Breast epithelium (tissue), 4 donors: ENCODE data around the gene ALPI. TPM values are rescaled to one million over a fixed set of nuclear protein-coding genes. Genes with fewer than 3 reads are reported as not detected.

Source experiments
- DNase-seq, 2 donors: peaks; one replicate each; pipeline ENCODE4 v3.0.0-alpha.2; 2019; ENCODE audit warnings: low spot score in 2 of 2
- H3K27ac ChIP-seq, 2 donors: fragments of 200-600 bp; sonication (generic) in 1 of 2; one replicate each; pipeline ENCODE4 v1.5.1; 2016 to 2019; ENCODE audit warnings: mild to moderate bottlenecking in 1 of 2
- H3K27me3 ChIP-seq, 2 donors: fragments of 200-600 bp; sonication (generic) in 1 of 2; one replicate each; pipeline versions ENCODE4 v1.5.1 to v1.6.0; 2017 to 2019; ENCODE audit warnings: control low read depth in 1 of 2, mild to moderate bottlenecking in 1 of 2
- H3K36me3 ChIP-seq: fragments of 200-600 bp; one replicate; pipeline ENCODE4 v1.5.1; 2019
- H3K4me1 ChIP-seq, 2 donors: fragments of 200-600 bp; sonication (generic); one replicate each; pipeline ENCODE4 v1.5.1; 2016 to 2019; ENCODE audit warnings: control low read depth in 1 of 2
- H3K4me3 ChIP-seq, 3 donors: fragments of 200-600 bp; sonication (generic); 1 replicate in 2 of 3; 2 replicates in 1 of 3; pipeline ENCODE4 v1.5.1; 2016 to 2019; ENCODE audit warnings: mild to moderate bottlenecking in 3 of 3, moderate library complexity in 2 of 3
- H3K9me3 ChIP-seq, 2 donors: fragments of 200-600 bp; sonication (generic) in 1 of 2; one replicate each; pipeline ENCODE4 v1.5.1; 2016 to 2019; ENCODE audit warnings: control low read depth in 1 of 2
- POLR2A ChIP-seq: fragments of 450-650 bp; IDR thresholded peaks from one replicate; pipeline ENCODE4 v1.6.1; 2016; ENCODE audit warnings: antibody characterized with exemption, mild to moderate bottlenecking, moderate library complexity
- POLR2AphosphoS5 ChIP-seq, 3 donors: sonication (generic); formaldehyde crosslinking; IDR thresholded peaks; one replicate each; pipeline ENCODE4 v1.6.1; 2017; ENCODE audit warnings: antibody characterized with exemption in 3 of 3
- intact Hi-C: fragments of 100-400 bp; cut with DNase I; formaldehyde crosslinking; loops from one replicate; pipeline ENCODE4 v1.15.1; 2023; ENCODE audit warnings: low total_unique reads
- total RNA-seq, 3 donors: library from RNA; depleted of rRNA; stranded (reverse); fragments of >200 nt; gene quantifications; one replicate each; pipeline ENCODE4 v1.1.0, GENCODE V29; 2016
- TF ChIP-seq, protein P1 (sequence below), 3 donors: fragments of 450-650 bp; IDR thresholded peaks; one replicate each; pipeline ENCODE4 v1.5.1; 2016 to 2017; ENCODE audit warnings: antibody characterized with exemption in 3 of 3, mild to moderate bottlenecking in 3 of 3, moderate library complexity in 3 of 3

ALPI gene
- total RNA-seq, 3 donors from 2014 or later, result 0.33 TPM; not detected in 2

DNA sequence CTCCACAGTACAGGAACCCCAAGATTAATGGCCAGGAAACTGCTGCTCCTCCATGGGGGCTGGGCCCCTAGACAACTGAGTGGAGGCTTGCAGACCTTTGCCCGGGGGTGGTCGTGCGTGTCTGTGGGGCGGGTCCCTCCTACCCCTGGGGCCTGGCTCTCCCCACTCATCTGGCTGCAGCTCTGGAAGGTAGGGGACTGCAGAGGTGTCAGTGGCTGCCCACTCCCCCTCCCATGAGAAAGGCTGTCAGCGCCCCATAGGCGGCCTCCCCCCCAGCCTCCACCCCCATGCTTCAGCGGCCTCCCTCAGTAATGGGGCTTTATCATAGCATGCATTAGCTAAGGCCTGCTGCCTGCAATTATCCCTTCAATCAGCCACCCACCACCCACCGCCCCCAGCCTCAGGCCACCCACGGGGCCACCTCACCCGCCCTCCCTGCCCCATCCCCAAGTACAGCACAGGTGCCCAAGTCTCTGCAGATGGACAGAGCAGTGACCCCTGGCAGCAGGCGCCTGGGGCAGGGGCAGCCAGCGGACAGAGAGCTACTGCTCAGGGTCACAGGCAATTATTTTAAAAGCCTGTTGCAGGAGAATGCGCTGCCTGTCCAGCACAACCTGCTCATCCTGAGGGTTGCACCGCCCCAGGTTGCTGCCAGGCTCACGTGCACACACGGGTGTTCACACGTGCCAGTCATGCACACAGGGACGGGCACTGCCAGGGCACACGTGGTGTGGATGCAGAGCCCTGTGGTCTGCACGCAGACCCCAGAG is 40.7 kb downstream of the ALPI start:
- no peak for DNase-seq
- Histone ChIP-seq H3K27ac (no peak overlapping the region), H3K27me3 (no peaks in the 10 kb centered on the region), H3K9me3 (no peaks in the 10 kb centered on the region), H3K4me1 (no peaks in the 10 kb centered on the region), H3K4me3 (no peak overlapping the region), H3K36me3 (no peaks in the 10 kb centered on the region)
- intact Hi-C loops, result no loop called here
- no peak for TF ChIP-seq POLR2A
- TF ChIP-seq, protein P1, sequence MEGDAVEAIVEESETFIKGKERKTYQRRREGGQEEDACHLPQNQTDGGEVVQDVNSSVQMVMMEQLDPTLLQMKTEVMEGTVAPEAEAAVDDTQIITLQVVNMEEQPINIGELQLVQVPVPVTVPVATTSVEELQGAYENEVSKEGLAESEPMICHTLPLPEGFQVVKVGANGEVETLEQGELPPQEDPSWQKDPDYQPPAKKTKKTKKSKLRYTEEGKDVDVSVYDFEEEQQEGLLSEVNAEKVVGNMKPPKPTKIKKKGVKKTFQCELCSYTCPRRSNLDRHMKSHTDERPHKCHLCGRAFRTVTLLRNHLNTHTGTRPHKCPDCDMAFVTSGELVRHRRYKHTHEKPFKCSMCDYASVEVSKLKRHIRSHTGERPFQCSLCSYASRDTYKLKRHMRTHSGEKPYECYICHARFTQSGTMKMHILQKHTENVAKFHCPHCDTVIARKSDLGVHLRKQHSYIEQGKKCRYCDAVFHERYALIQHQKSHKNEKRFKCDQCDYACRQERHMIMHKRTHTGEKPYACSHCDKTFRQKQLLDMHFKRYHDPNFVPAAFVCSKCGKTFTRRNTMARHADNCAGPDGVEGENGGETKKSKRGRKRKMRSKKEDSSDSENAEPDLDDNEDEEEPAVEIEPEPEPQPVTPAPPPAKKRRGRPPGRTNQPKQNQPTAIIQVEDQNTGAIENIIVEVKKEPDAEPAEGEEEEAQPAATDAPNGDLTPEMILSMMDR (IDR thresholded peaks at IDR 0.05), result no peak
- TF ChIP-seq POLR2AphosphoS5 (IDR thresholded peaks at IDR 0.05), result no peak

DNA sequence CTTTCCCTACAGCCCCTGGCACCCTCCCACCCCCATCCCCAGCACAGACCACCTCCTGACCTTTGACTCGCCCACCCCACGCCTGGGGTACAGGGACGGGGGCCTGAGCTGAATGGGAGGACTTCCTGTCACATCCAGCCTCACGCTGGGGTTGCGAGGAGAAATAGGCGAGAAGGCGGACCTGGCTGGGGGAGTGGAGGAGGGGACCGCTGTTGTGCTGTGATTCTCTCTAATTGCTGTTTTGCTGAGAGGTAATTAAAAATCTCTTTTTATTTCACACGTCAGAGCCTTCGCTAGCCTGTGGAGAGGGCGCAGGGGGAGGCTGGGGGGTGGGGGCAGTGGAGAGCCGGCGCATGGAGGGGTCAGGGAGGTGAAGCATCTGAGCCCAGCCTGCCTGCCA is 41.4 kb downstream of the ALPI start:
- Histone ChIP-seq H3K4me3 (no peak overlapping the region), H3K27ac (no peak overlapping the region), H3K27me3 (no peaks in the 10 kb centered on the region), H3K9me3 (no peaks in the 10 kb centered on the region), H3K4me1 (no peaks in the 10 kb centered on the region), H3K36me3 (no peaks in the 10 kb centered on the region)
- no peak for DNase-seq
- intact Hi-C loops, result no loop called here
- TF ChIP-seq, protein P1 (IDR thresholded peaks at IDR 0.05), result no peak
- no peak for TF ChIP-seq POLR2A
- no peak for TF ChIP-seq POLR2AphosphoS5 (IDR thresholded peaks at IDR 0.05)

DNA sequence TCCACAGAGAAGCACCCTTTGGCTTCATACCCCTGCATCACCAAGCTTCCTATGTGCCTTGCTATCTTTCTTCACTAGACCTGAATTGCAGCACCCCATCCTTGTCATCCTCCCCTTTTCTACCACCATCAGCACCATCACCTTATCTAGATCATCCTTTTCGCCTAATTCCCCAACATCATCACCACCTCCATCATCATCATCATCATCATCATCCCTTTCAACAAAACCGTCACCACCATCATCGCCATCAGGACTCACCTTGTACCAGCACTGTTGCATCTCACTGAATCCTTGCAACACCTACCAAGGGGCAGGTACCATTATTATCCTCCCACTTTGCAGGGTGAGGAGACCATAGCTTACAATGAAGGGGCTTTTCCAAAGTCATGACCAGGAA is 42.5 kb downstream of the ALPI start:
- TF ChIP-seq POLR2A (no peak), POLR2AphosphoS5 (IDR thresholded peaks at IDR 0.05) (no peak)
- TF ChIP-seq, protein P1 (IDR thresholded peaks at IDR 0.05), result no peak
- intact Hi-C loops, result no loop called here

DNA sequence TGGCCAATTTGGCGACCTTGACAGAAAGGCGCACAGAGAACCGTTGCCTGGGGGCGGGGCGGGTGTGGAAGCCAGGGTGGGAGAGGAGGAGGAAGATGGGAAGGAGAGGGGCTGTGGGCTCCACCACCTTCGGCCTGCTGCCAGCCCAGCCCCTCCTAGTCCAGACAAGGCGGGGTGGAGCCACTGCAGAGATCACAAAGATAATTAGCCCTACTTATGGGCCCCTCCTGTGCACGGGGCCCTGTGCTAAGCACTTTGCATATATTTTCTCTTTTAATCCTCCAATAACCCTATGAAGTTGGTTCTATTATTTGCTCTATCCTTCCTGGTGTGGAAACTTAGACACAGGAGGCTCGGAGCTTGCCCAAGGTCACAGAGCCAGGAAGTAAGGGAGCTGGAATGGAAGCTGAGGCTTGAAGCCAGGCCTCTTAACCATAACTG is 45.4 kb downstream of the ALPI start:
- Histone ChIP-seq H3K27me3 (peaks cover 0 to 11% of the 10 kb centered on the region in 2 donors), H3K4me3 (no peak overlapping the region)
- intact Hi-C loops, result no loop called here

More for the DNA sequence above, 42.5 kb downstream of the ALPI start:
- H3K36me3 ChIP-seq, result no peaks in the 10 kb centered on the region
- peaks cover 0 to 4% of the 10 kb centered on the region in 2 donors for H3K27me3 ChIP-seq
- H3K9me3 ChIP-seq, result no peaks in the 10 kb centered on the region
- H3K4me3 ChIP-seq, result no peak overlapping the region
- DNase-seq, result no peak
- no peak overlapping the region for H3K27ac ChIP-seq
- peaks cover 0 to 3% of the 10 kb centered on the region in 2 donors for H3K4me1 ChIP-seq

More for the DNA sequence above, 45.4 kb downstream of the ALPI start:
- H3K36me3 ChIP-seq, result no peaks in the 10 kb centered on the region
- H3K4me1 ChIP-seq, result peaks cover 0 to 6% of the 10 kb centered on the region in 2 donors
- no peaks in the 10 kb centered on the region for H3K9me3 ChIP-seq
- H3K27ac ChIP-seq, result no peak overlapping the region
- DNase-seq, result no peak
- no peak for TF ChIP-seq POLR2AphosphoS5 (IDR thresholded peaks at IDR 0.05)
- TF ChIP-seq, protein P1 (IDR thresholded peaks at IDR 0.05), result no peak
- no peak for TF ChIP-seq POLR2A
